Upper lobe of right lung (tissue), 1 donor: ENCODE data around the gene PDK2. TPM values are rescaled to one million over a fixed set of nuclear protein-coding genes. Genes with fewer than 3 reads are reported as not detected.

Experiments
- ATAC-seq: fragments of 200-7000 bp; cut with Tn5 transposase; one replicate; pipeline ENCODE4 v1.9.1; 2020; ENCODE audit warnings: mild to moderate bottlenecking, moderate library complexity
- DNase-seq: peaks from one replicate; pipeline ENCODE4 v3.0.0-alpha.2; 2020
- H3K27ac ChIP-seq: fragments of 200-600 bp; one replicate; pipeline ENCODE4 v1.8.0; 2022
- H3K27me3 ChIP-seq: fragments of 200-600 bp; one replicate; pipeline ENCODE4 v1.8.0; 2022; ENCODE audit warnings: mild to moderate bottlenecking
- H3K36me3 ChIP-seq: fragments of 200-600 bp; one replicate; pipeline ENCODE4 v1.8.0; 2022
- H3K4me1 ChIP-seq: fragments of 200-600 bp; one replicate; pipeline ENCODE4 v1.8.0; 2022
- H3K4me3 ChIP-seq: fragments of 200-600 bp; one replicate; pipeline ENCODE4 v1.8.0; 2022; ENCODE audit warnings: mild to moderate bottlenecking
- H3K9me3 ChIP-seq: fragments of 200-600 bp; one replicate; pipeline ENCODE4 v1.8.0; 2022
- intact Hi-C: fragments of 100-400 bp; cut with DNase I; formaldehyde crosslinking; loops from one replicate; pipeline ENCODE4 v1.11.0; 2022
- total RNA-seq: library from RNA; stranded (reverse); fragmentation: NEBNext Ultra II Directional; extraction: Animal tissue kit (Norgen Biotek cat#: 25700); gene quantifications from one replicate; pipeline ENCODE4 v1.2.1, GENCODE V29; 2021
- TF ChIP-seq, protein P1 (sequence below): fragments of 200-600 bp; IDR thresholded peaks from one replicate; pipeline ENCODE4 v1.8.0; 2022; ENCODE audit warnings: antibody characterized with exemption
- donor health status: DM: no; HTN: yes; CAD: no; lungs with severe emphysema.

PDK2 gene
- total RNA-seq, 1 donor from 2014 or later = 30.2 TPM

- ATAC-seq = peak; percentile 77
- H3K27me3 ChIP-seq = no peaks in the 10 kb centered on the region
These were observed 39.5 kb upstream of the PDK2 start, which contains the start of gene ITGA3 for GRCh38 chr17:50055426-50056216. TSS of gene ITGA3 (plus strand) at chr17:50056110. CDS start at chr17:50056440, 330 bp downstream.

GRCh38 chr17:50056217-50056960 lies 38.8 kb upstream of the PDK2 start:
- intact Hi-C loops = no loop called here
- no peaks in the 10 kb centered on the region for H3K36me3 ChIP-seq
- no peaks in the 10 kb centered on the region for H3K9me3 ChIP-seq
- H3K4me3 ChIP-seq = peak overlapping the region; percentile 90
- H3K27me3 ChIP-seq = no peaks in the 10 kb centered on the region
- peak; percentile 86 for DNase-seq
- peak; percentile 38 for ATAC-seq
- peak overlapping the region; percentile 96 for H3K27ac ChIP-seq
- peaks cover 70% of the 10 kb centered on the region for H3K4me1 ChIP-seq
- TF ChIP-seq, protein P1, sequence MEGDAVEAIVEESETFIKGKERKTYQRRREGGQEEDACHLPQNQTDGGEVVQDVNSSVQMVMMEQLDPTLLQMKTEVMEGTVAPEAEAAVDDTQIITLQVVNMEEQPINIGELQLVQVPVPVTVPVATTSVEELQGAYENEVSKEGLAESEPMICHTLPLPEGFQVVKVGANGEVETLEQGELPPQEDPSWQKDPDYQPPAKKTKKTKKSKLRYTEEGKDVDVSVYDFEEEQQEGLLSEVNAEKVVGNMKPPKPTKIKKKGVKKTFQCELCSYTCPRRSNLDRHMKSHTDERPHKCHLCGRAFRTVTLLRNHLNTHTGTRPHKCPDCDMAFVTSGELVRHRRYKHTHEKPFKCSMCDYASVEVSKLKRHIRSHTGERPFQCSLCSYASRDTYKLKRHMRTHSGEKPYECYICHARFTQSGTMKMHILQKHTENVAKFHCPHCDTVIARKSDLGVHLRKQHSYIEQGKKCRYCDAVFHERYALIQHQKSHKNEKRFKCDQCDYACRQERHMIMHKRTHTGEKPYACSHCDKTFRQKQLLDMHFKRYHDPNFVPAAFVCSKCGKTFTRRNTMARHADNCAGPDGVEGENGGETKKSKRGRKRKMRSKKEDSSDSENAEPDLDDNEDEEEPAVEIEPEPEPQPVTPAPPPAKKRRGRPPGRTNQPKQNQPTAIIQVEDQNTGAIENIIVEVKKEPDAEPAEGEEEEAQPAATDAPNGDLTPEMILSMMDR = peak; percentile 38

More at GRCh38 chr17:50055426-50056216, 39.5 kb upstream of the PDK2 start, which contains the start of gene ITGA3:
- peak; percentile 94 for DNase-seq
- TF ChIP-seq, protein P1 = no peak
- H3K4me1 ChIP-seq = peaks cover 70% of the 10 kb centered on the region
- H3K36me3 ChIP-seq = no peaks in the 10 kb centered on the region
- H3K4me3 ChIP-seq = peak within 1 kb of the TSS; percentile 90
- H3K27ac ChIP-seq = peak within 1 kb of the TSS; percentile 96
- intact Hi-C loops = no loop called here
- no peaks in the 10 kb centered on the region for H3K9me3 ChIP-seq

DNA sequence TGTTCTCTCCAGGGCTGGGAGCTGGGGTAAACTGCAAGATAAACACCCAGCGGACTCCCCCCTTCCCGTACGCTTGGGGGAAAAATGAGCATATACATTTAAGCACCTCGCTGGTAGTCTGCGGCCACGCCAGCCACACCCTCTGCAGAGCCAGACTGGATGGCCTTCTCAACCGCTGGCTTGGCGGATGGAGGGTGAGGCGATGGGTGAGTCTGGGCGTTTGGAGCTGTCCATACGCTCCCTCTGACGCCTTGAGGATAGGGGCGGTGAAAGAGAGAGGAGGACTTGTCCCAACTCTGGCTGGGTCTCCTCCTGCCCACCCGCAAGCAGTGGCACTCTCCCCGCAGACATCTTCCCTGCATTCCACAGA lies 38.2 kb upstream of the PDK2 start:
- H3K27me3 ChIP-seq = no peaks in the 10 kb centered on the region
- TF ChIP-seq, protein P1 = no peak
- intact Hi-C loops = no loop called here
- DNase-seq (no peak), ATAC-seq (peak; percentile 0)
- H3K9me3 ChIP-seq = no peaks in the 10 kb centered on the region
- peak overlapping the region; percentile 90 for H3K4me3 ChIP-seq
- H3K27ac ChIP-seq = peak overlapping the region; percentile 96
- H3K36me3 ChIP-seq = no peaks in the 10 kb centered on the region
- H3K4me1 ChIP-seq = peaks cover 70% of the 10 kb centered on the region

GRCh38 chr17:50057521-50057991 lies 37.6 kb upstream of the PDK2 start:
- no peak for ATAC-seq
- Histone ChIP-seq H3K9me3 (no peaks in the 10 kb centered on the region), H3K4me1 (peaks cover 70% of the 10 kb centered on the region), H3K4me3 (peak overlapping the region; percentile 90), H3K27ac (peak overlapping the region; percentile 96), H3K27me3 (no peaks in the 10 kb centered on the region), H3K36me3 (no peaks in the 10 kb centered on the region)
- DNase-seq = no peak
- intact Hi-C loops = no loop called here
- TF ChIP-seq, protein P1 = no peak

DNA sequence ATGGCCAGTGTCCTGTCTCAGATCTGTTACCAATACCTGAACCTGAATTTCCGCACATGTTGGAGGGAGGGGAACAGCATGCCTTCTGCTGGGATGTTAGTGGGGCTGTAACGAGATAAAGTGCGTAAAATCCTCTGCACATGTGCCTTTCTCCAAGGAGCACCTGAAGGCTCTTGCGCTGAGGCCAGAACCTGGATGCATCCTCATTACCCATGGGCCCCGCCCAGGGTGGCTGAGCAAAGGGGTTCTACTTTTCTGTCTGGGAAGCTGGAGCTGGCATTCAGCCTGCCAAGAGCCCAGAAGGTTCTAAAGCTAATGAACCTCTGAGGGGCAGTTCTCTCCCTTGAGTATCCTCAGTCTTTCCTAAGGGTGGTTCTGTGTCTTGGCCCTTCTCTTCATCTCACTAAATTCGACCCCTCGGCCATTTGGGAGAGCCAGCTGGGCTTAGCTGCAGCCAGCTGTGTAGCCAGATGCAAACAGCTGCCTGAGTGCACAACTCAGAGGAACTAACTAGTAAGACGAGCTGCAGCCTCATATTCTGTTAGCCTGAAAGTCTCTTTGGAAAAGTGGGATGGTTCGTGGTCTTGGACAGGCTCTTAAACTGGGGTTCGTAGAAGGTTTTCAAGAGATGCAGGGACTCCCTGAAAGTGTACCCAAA lies 36.7 kb upstream of the PDK2 start:
- Histone ChIP-seq H3K36me3 (no peaks in the 10 kb centered on the region), H3K9me3 (no peaks in the 10 kb centered on the region), H3K4me1 (peaks cover 73% of the 10 kb centered on the region), H3K27me3 (no peaks in the 10 kb centered on the region), H3K27ac (peak overlapping the region; percentile 8), H3K4me3 (peak overlapping the region; percentile 90)
- intact Hi-C loops = no loop called here
- no peak for ATAC-seq
- TF ChIP-seq, protein P1 = no peak
- no peak for DNase-seq
